Forelimb muscle (tissue), 1 donor: ENCODE measurements around the gene PNRC2. TPM values are rescaled to one million over a fixed set of nuclear protein-coding genes. Genes with fewer than 3 reads are reported as not detected.

Experiments
- DNase-seq: peaks from one replicate; pipeline ENCODE4 v3.0.0-alpha.2; 2013; ENCODE audit warnings: low read depth
- polyA plus RNA-seq: library from polyadenylated mRNA; unstranded; fragments of 120-200 nt; gene quantifications from one replicate; pipeline ENCODE4 v1.2.1, GENCODE V29; 2013; ENCODE audit not compliant: insufficient read length

The PNRC2 gene, protein sequence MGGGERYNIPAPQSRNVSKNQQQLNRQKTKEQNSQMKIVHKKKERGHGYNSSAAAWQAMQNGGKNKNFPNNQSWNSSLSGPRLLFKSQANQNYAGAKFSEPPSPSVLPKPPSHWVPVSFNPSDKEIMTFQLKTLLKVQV
- 91.3 TPM for polyA plus RNA-seq

DNA sequence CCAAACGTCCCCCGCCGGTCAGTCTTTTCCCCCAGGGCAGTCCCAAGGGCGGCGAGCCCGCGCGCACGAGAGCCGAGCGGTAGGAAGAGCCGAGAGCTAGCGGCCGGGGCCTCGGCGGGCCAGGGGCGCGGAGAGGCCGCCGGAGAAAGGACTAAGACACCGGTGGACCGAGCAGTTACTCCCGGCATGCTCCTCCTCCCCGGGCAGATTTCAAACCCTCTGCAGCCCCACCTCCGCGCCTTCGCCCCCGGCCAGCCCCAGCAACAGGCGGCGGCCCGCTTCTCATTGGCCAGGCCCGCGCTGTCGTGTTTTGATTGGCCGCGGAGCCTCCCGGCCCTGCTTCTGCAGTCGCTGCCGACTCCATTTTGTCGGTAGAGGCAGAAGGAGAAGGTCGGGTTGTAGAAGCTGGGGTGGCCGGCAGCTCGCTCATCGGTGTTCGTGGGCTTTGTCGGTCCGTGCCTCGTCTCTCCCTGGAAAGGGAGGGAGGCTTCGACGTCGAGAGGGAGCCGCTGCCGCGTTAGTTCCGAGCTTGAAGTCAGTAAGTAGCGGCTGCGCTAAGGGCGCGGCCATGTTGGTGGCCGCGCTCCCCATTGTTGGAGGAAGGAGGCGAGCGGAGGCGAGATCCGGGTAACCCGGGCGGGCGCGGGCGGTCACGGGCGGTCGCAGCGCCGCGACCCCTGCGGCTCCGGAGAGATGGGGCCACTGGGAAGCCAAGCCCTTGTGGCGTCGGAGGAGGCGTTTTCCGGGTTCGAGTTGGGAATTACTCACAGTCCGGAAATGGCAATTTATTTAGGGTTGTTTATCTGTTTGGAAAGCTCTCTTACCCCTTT is at the start of gene PNRC2:
PNRC2 (plus strand) TSS at position 368 of the 830 bp plus-strand sequence. CDS start 1,630 bp downstream, outside the sequence.
- peak; percentile 85 for DNase-seq

DNA sequence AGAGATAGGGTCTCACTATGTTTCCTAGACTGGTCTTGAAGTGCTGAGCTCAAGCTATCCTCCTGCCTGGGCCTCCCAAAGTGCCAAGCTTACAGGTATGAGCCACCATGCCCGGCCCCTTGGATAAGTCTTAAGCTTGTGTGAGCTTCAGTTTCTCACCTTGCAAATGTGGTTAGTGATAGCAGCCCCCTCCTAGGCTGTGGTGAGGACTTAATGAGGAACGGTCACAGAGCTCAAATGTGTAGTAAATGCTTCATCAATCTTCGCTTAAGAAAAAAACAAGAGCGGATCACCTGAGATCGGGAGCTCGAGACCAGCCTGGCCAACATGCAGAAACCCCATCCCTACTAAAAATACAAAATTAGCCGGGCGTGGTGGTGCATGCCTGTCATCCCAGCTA is 49.5 kb upstream of the PNRC2 start:
- no peak for DNase-seq

- DNase-seq = no peak
These were observed 48.9 kb upstream of the PNRC2 start for GRCh38 chr1:23910553-23911246.

DNA sequence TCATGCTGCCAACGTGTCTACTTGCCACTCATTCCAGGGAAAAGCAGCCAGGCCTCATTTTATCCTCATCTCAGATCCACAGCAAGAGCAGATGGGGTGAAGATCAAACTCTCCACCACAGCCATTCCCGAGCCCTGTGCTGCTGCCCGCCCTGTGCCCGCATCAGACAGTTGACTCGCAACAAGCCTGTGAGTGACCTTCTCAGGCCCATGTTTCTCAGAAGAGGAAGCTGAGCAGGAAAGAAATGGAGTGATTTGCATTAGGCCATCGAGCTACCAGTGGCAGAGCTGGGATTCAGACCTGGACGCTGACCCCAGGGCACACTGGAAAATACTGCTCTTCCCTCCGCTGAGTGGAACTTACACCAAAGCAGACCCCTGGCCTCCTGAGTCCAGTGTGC is 47.7 kb upstream of the PNRC2 start:
- no peak for DNase-seq

GRCh38 chr1:23913212-23913880 is 46.3 kb upstream of the PNRC2 start, which contains the start of gene CNR2:
Gene CNR2 (minus strand): TSS chr1:23913362. CDS start chr1:23875617, 37,745 bp downstream.
- DNase-seq = no peak

DNA sequence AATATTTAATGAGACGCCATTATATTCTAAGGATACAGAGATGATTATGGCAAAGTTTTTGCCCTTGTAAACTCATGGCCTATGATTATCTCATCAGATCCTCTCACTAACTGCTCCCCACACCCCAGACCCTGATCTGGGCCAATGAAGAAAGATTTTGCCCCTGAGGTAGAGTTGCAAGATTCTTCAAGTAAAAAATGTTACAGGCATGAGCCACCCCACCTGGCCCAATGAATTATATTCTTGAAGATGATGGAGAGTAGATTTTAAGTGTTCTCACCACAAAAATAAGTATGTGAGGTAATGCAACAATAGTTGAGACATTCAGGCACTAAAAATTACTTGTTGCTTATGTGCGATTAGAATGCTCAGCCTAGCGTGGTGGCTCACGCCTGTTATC is 44.7 kb upstream of the PNRC2 start:
- no peak for DNase-seq

- no peak for DNase-seq
These were observed 44.2 kb upstream of the PNRC2 start for GRCh38 chr1:23915466-23915865.

DNA sequence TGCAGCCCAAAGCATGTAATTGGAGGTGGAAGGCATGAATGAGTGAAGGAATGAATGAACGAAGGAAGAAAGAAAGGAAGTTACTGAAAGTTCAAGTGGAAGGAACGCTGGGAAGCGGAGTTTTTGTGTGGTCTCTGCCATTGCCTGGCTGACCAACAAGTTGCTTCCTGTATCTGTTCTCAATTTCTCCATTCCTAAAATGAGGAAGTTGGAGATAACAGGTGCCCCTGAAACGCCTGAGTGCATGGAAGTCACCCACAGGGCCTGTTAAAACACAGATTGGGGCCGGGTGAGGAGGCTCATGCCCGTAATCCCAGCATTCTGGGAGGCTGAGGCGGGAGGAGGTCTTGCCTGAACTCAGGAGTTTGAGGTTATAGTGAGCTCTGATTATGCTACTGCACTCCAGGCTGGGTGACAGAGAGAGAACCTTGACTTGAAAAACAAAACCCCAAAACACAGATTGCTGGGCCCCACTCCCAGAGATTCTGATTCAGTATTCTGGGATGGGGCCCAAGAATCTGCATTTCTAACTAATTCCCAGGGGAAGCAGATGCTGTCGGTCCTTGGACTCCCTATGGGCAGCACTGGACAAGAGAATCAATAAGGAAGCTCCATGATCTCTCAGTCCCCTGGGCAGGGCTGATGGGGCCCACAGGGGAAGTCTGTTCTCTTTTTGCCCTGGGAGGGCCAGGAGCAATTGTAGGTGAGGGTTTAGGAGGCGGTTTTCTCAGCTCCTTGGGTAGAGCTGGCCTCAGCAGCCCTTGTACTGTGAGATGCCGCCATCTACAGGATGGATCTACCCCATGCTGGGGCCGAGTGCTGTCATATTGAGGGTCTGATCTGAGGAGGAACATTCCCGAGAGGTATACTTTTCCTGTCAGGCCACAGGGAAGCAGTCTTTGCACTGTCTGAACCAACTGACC is 43.2 kb upstream of the PNRC2 start:
- no peak for DNase-seq

- no peak for DNase-seq
These were observed 37.2 kb upstream of the PNRC2 start for GRCh38 chr1:23922321-23922943.

- no peak for DNase-seq
These were observed 35.8 kb upstream of the PNRC2 start for GRCh38 chr1:23923592-23924499.

- no peak for DNase-seq
These were observed 35.0 kb upstream of the PNRC2 start for GRCh38 chr1:23924601-23925000.

DNA sequence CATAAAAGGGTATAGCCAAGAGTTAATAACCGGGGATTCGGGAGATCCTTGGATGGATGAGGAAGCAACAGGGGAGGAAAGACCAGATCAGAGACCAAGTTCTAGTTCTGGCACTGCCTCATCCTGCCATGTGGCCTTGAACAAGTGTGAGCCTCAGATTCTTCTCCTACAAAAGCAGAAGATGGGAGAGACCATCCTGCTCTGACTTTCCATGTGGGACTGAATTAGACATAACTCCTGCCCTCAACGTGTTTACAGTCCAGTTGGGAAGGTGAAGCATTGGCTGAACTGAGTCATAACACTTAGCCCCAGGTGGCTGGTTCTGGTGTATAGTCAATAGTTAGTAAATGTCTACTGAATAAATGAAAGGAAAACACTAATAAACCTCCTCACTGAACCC is 34.3 kb upstream of the PNRC2 start:
- DNase-seq = no peak

DNA sequence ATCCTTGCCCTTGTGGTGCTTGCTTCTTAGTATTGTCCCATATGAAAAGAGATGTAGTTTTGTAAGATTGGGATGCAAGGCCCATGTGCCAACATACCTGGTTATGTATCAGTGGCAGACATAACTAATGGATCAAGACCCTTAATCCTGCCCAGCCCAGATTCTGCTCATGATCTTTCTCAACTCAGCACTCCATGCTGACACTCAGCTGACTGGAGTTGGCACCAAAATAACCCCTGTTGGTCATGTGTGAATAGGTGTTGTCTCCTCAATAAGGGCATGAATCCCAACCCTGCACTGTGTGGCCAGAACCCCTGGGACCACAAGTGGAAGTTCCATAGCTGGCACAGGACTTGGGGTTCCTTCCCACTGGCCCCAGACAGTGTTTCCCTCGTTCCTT is 32.5 kb upstream of the PNRC2 start:
- no peak for DNase-seq

DNA sequence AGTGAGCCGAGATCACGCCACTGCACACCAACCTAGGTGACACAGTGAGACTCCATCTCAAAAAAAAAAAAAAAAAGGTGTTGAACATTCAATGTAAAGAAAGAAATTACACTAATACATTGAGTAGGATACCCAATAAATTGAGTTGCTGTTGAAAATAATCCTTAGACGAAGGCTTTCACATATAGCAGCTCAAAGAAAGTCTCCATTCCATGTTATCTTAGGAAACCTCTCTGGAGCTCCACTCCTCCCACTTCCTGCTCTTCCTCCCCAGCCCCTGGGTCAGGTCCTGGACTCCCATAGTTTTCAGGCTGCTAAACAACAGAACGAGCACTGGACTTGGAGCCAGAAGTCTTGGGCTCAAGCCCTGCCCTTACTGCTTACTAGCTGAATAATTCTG is 30.8 kb upstream of the PNRC2 start:
- no peak for DNase-seq

DNA sequence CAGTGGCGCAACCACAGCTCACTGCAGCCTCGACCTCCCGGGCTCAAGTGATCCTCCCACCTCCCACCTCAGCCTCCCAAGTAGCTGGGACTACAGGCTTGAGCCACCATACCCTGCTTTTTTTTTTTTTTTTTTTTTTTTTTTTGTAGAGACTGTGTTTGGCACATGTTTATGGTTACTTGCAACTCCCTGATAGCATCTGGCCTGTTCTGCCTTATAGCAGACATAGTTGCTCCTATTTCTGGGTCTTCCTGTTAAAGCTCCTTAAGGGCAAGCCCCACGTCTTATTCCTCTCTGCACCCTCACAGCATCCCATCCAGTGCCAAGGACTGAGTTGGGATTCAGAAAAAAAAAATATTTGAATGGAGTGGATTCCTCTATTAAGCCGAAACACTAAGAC is 29.4 kb upstream of the PNRC2 start:
- no peak for DNase-seq

- DNase-seq = no peak
These were observed 28.7 kb upstream of the PNRC2 start for GRCh38 chr1:23930861-23931490.

DNA sequence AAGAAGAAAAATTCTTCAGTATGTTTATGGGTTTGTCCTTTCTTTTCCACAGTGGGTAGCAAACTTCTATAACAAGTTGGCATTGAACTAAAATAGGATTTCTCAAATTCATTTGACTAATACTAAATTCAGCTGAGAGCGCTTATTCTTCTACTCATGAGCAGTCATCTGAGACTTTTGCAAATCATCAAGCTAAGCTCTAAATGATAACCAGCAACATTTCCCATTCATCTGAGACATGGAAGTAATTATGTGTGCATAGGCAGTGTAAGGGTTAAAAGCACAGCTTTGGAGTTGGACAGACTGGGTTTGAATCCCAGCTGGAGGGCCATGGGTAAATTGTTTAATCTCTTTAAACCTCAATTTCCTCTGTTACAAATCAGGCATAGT is 28.1 kb upstream of the PNRC2 start:
- no peak for DNase-seq

DNA sequence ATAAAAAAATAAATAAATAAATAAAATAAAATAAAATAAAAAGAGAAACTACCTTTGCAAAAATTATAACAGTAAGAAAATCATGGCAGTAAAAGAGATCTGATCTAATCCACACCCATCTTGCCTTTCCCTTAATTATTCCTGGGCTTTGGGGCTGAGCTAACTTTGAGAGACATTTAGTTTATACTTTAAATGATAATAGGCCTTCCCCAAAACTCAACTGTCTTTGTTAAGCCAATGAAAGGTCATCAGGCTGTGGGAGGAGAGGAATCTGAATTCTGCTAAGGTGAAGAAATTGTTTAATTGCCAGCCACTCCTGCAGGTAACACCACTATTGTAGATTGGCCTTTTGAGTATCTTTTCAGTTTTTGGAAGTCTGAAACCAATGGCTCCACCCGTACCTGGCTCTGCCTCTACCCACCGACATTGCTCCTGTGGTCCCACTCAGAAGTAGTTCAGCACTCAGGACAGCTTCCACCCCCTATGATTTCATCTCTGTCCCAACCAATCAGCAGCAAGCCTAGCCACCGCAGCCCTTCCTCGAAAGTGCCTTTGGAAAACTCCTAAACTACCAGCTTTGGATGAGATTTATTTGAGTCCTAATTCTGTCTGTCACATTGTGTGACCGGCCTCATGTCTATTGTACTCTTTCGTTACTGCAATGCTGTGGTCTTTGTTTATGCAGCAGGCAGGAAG is 23.0 kb upstream of the PNRC2 start:
- DNase-seq = no peak
